HG02759 (cell line): ENCODE results near the gene RILPL1.
"Not testable (repeated sequence)": the region's sequence is repeated elsewhere in the genome, so short reads cannot be mapped to it uniquely, and the experiment has no call there.

Source experiments
- ATAC-seq: cut with Tn5 transposase; IDR thresholded peaks from one replicate; pipeline ENCODE4 v1.9.1; 2021; ENCODE audit warnings: mild to moderate bottlenecking, moderate library complexity; ENCODE audit not compliant: unreplicated experiment

RILPL1 gene

DNA sequence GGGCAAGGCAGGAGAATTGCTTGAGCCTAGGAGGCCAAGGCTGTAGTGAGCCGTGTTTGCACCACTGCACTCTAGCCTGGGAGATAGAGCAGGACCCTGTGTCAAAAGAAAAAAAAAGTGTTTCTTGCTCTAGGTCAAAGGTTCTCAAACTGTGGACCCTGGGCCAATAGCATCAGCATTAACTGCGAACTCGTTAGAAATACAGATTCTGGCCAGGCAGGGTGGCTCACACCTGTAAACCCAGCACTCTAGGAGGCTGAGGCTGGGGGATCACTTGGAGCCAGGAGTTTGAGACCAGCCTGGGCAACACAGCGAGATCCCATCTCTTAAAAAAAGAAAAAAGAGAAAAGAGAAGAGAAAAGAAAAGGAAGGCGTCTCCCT, 97.9 kb downstream of the RILPL1 start:
- no peak for ATAC-seq

DNA sequence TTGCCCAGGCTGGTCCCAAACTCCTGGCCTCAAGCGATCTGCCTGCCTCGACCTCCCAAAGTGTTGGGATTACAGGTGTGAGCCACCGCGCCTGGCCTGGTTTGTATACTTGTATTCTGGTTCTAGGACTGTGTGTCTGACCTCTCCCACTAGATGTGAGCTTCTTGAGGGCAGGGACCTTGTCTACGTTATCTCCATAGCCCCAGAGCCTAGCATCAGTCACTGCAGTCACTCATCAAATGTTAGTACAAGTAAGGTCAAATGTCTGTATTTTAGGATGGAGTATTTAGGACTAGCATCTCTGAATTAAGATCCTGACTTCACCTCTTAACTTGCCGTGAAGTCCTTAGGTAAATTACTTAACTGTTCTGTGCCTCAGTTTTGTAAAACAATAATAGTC, 99.9 kb downstream of the RILPL1 start:
- ATAC-seq, result no peak

DNA sequence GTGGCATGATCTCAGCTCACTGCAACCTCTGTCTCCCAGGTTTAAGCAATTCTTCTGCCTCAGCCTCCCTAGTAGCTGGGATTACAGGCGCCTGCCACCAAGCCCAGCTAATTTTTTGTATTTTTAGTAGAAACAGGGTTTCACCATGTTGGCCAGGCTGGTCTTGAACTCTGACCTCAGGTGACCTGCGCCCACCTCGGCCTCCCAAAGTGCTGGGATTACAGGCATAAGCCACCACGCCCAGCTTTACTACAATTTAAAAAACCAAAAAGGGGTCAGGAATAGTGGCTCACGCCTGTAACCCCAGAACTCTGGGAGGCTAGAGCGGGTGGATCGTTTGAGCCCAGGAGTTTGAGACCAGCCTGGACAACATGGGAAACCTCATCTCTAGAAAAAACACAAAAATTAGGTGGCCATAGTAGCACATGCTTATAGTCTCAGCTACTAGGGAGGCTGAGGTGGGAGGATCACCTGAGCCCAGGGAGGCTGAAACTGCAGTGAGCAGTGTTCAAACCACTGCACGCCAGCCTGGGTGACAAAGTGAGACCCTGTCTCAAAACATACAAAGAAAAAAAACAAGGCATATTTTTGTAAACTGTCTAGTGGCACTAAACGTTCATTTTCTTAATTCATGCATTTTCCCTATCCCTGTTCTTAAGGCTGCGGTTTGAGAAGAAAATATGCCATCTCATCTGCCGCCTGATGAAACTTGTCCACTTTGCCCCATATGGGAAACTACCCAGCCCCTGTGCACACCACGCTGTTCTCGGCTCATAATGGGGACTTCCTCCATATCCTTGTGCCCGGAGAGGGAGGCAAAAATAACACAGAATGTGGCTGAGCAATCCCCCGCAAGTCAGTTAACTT, 101.3 kb downstream of the RILPL1 start:
- peak; percentile 22 for ATAC-seq

DNA sequence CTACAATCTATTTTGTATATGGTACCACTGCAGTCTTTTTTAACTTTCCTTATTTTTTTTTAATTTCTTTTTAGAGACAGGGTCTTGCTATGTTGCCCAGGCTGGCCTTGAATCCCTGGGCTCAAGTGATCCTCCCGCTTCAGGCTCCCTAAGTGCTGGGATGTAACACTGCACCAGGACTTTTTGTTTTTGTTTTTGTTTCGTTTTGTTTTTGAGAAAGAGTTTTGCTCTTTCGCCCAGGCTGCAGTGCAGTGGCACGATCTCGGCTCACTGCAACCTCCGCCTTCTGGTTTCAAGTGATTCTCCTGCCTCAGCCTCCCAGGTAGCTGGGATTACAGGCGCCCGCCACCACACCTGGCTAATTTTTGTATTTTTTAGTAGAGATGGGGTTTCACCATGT, 104.4 kb downstream of the RILPL1 start:
- not testable (repeated sequence) for ATAC-seq

DNA sequence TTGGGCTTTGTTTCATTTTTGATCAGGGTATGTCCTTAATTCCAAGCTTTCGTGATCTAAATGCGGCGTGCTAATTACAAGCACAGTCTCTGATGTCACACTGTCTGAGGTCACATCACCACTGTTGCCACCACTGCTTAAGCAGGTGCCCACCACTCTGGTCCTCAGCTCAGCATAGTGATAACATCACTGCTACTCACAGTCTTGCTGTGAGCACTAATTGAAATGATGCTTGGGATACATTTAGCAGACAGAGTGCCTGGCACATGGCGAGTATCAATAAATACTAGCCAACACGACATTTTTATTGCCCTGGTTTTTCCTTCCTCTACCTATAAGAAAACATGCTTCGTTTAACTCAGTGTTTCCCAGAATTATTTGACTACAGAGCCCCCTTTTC, 104.9 kb downstream of the RILPL1 start:
- ATAC-seq, result no peak

DNA sequence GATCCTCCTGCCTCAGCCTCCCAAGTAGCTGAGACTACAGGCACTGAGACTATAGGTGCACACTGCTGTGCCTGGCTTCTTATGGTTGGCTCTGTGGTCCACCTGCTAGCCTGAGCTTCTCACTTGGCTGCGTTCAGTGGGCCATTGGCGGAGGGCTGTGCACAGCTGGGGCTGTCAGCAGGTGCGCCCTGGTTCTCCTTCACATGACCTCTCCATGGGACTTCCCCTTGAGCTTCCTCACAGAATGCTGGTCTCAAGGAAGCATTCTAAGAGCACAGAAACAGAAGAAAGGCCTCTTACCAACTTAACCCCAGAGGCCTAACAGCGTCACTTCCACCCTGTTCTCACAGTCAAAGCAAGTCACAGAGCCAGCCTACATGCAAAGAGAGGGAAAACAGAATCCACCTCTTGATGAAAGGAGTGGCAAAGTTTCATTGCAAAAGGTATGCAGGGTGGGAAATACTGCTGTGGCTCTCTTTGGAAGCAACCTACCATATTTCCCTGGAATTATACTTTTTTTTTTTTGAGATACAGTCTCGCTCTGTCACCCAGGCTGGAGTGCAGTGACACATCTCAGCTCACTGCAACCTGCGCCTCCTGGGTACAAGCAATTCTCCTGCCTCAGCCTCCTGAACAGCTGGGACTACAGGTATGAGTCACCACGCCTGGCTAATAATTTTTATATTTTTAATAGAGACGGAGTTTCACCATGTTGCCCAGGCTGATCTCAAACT, 106.3 kb downstream of the RILPL1 start:
- ATAC-seq, result peak; percentile 95

DNA sequence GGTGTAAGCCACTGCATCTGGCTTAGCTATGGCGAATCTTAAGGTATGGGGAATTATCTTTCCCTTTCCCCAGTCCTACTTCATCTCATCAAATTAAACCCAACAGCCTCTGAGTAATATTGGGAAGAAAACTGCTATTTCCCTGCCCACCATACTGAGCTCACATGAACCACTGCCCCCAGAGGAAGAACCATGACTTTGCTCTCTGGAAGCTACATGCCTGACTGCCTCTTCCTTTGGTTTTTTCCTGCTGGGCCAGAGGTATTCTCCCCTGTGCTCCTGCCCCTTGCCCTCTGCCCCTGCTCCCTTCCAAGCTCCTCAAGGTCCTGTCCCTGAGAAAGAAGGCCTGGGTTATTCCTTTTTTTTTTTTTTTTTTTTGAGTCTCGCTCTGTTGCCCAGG, 112.2 kb downstream of the RILPL1 start:
- ATAC-seq, result no peak
